HFF-Myc (cell line): ENCODE results near the gene INHBC.
"Not testable (repeated sequence)": the region's sequence is repeated elsewhere in the genome, so short reads cannot be mapped to it uniquely, and the experiment has no call there.

Source experiments
- DNase-seq: peaks from one replicate; pipeline ENCODE4 v3.0.0-alpha.2; 2011; ENCODE audit warnings: low read depth; ENCODE audit errors: extremely low read depth
- H3K4me3 ChIP-seq: replicated peaks from 2 replicates; pipeline ENCODE4 v1.5.1; 2011; ENCODE audit warnings: low read depth, mild to moderate bottlenecking, control low read depth, low read length
- TF ChIP-seq, protein P1 (sequence below): IDR thresholded peaks from 2 replicates; pipeline ENCODE4 v1.5.1; 2012; ENCODE audit warnings: mild to moderate bottlenecking, low read depth, low read length, control low read depth; ENCODE audit errors: missing control alignments

Gene INHBC

GRCh38 chr12:57415088-57415487, 19.5 kb upstream of the INHBC start:
- no peak overlapping the region for H3K4me3 ChIP-seq
- TF ChIP-seq, protein P1, sequence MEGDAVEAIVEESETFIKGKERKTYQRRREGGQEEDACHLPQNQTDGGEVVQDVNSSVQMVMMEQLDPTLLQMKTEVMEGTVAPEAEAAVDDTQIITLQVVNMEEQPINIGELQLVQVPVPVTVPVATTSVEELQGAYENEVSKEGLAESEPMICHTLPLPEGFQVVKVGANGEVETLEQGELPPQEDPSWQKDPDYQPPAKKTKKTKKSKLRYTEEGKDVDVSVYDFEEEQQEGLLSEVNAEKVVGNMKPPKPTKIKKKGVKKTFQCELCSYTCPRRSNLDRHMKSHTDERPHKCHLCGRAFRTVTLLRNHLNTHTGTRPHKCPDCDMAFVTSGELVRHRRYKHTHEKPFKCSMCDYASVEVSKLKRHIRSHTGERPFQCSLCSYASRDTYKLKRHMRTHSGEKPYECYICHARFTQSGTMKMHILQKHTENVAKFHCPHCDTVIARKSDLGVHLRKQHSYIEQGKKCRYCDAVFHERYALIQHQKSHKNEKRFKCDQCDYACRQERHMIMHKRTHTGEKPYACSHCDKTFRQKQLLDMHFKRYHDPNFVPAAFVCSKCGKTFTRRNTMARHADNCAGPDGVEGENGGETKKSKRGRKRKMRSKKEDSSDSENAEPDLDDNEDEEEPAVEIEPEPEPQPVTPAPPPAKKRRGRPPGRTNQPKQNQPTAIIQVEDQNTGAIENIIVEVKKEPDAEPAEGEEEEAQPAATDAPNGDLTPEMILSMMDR, result no peak
- no peak for DNase-seq

DNA sequence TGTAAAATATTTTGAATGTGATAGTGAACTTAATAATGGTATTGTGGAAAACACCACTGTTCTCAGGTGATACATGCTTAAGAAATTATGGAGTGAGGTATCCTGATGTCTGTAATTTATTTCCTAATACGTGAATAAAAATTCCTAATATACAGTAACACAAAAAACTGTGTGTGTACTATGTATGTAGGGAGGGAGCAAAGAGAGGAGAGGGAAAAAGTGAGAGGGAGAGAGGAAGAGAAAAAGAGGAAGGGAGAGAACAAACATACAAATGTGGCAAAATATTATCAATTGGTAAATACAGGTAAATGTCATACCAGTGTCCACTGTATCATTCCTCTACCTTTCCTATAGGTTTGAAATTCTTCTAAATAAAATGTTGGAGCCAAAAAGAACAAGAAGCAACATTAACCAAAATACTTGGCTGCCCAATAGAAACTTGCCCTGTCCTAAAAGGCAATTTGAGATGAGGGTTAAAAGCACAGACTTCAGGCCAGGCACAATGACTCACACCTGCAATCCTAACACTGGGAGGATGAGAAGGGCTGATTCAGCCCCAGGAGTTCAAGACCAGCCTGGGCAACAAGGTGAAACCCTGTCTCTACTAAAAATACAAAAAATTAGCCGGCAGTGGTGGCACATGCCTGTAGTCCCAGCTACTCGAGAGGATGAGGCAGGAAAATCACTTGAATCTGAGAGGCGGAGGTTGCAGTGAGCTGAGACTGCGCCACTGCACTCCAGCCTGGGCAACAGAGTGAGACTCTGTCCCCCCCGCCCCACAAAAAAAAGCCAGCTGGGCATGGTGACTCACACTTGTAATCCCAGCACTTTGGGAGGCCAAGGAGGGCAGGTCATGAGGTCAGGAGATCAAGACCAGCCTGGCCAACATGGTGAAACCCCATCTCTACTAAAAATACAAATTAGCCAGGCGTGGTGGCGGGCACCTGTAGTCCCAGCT, 18.3 kb upstream of the INHBC start:
- TF ChIP-seq, protein P1, result no peak
- H3K4me3 ChIP-seq, result no peak overlapping the region
- no peak for DNase-seq

GRCh38 chr12:57418255-57418654, 16.3 kb upstream of the INHBC start:
- no peak for DNase-seq
- TF ChIP-seq, protein P1, result no peak
- no peak overlapping the region for H3K4me3 ChIP-seq

DNA sequence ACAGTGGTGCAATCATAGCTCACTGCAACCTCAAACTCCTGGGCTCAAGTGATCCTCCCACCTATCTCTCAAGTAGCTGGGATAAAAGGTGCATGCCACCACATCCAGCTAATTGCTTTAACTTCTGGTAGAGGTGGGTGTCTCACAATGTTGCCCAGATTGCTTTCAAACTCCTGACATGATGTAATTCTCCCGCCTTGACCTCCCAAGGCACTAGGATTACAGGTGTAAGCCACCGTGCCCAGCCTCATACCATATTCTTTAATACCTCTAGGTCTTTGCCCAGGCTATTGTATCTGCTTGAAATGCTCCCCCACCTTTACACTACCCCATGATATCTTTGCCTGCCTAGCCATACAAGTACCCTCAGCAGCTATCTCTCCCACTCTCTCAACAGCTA, 15.1 kb upstream of the INHBC start:
- DNase-seq, result no peak

DNA sequence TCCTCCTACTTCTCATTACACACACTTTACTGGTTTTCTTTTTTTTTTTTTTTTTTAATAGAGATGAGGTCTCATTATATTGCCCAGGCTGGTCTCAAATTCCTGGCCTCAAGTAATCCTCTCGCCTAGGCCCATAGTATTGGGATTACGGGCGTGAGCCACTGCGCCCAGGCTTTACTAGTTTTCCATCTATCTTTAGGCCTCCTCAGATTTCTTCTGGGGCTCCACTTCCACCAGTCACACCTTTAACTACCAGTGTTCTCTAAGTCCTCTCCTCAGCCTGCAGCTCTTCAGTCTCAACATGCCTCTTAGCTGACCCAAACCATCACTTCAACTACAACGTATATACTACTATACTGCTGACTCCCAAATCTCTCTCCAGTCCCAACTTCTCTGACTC, 14.1 kb upstream of the INHBC start:
- no peak overlapping the region for H3K4me3 ChIP-seq
- TF ChIP-seq, protein P1, result no peak
- no peak for DNase-seq

More for the DNA sequence above, 15.1 kb upstream of the INHBC start:
- no peak overlapping the region for H3K4me3 ChIP-seq
- TF ChIP-seq, protein P1, result no peak

- not testable (repeated sequence) for H3K4me3 ChIP-seq, DNase-seq
These were observed 7.6 kb upstream of the INHBC start for GRCh38 chr12:57426948-57427347.

DNA sequence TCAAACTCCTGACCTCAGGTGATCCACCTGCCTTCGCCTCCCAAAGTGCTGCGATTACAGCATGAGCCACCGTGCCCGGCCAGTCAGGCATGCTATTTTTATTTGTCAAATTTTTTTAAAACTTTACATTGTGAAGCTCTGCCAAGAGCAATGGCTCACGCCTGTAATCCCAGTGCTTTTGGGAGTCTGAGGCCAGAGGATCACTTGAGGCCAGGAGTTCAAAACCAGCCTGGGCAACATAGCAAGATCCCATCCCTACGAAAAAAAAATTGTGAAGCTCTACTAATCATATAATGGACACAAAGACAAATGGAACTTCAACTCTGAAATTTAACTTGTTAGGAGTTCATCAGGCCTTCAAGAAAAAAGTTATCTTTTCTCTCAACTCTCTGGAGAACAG, 5.6 kb upstream of the INHBC start:
- DNase-seq, result no peak
- peak overlapping the region; percentile 70 for H3K4me3 ChIP-seq

More for the DNA sequence above, 5.6 kb upstream of the INHBC start:
- TF ChIP-seq, protein P1, result no peak
